NCI-H128 (cell line): Measurements from ENCODE around the gene FUNDC2.
A peak's percentile ranks its signal among the peaks of the same experiment; 100 is the strongest.
"Not testable (repeated sequence)": the region's sequence is repeated elsewhere in the genome, so short reads cannot be mapped to it uniquely, and the experiment has no call there.

ENCODE experiments used
- DNase-seq: peaks from one replicate; lab custom pipeline; 2025; ENCODE audit not compliant: unreplicated experiment; lab: John Stamatoyannopoulos, UW

Gene FUNDC2, protein sequence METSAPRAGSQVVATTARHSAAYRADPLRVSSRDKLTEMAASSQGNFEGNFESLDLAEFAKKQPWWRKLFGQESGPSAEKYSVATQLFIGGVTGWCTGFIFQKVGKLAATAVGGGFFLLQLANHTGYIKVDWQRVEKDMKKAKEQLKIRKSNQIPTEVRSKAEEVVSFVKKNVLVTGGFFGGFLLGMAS

GRCh38 chrX:155026727-155027508, at the start of gene FUNDC2:
Gene FUNDC2 (plus strand): TSS chrX:155026844. CDS start chrX:155026939, 95 bp downstream.
- DNase-seq = peak; percentile 91

GRCh38 chrX:154979629-154980028, 47.0 kb upstream of the FUNDC2 start:
- no peak for DNase-seq

GRCh38 chrX:154980330-154981115, 46.1 kb upstream of the FUNDC2 start:
- peak; percentile 63 for DNase-seq

GRCh38 chrX:154981116-154981411, 45.6 kb upstream of the FUNDC2 start:
- no peak for DNase-seq

- DNase-seq = no peak
Measured at GRCh38 chrX:154986826-154987575, 39.6 kb upstream of the FUNDC2 start.

DNA sequence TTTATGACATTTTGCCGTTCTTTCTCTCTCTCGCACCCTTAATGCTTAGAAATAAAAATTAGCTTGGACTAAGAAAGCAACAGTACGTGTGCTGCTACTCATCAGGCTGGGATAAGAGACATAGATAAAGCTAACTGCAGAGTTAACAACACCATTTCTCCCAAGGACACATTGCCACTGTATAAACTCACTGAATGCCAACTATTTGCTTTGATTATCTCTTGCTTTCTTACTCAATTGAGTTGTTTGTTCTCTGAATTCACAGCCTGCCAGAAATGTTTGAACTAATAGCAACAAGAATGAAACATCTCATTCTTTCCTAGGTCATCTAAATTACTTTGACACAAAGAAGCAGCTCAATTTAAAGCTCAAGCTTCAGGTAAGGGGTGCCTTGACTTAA, 38.7 kb upstream of the FUNDC2 start:
- no peak for DNase-seq

DNA sequence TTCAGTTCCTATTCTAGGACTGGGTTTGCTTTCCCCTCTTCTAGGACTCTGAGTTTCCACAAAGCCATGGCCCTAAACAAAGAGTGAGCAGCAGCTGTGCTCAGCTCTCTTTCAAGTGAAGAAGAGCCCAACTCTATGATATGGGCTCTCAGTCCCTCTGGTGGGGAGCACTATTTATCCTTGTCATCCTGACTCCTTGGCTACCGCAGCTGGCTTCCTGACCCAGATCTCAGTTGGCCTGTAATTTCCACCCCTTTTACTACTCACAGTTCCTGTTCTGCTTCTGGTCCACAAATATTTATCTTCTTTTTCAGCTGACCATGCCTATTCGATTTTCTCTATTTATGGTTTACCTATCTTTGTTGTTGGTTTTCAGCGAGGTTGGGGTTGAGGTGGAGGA, 37.9 kb upstream of the FUNDC2 start:
- DNase-seq = no peak

DNA sequence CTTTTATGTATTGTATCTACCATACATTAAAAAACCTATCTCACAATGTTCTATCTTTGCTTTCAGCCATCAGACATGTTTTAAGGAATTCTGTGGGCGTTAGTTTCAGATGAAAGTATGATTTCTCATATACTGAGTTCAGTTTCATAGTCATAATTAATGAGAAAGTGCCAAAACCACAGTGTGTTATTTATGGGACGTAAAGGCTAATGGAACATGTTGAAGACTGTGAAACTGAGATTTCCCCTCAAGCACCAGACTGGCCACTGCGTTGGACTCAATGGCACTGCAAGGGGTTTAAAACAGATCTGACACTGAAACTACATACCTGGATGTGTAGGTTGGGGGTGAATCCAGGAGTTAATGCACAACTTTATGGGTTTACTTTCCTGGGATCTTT, 36.1 kb upstream of the FUNDC2 start:
- no peak for DNase-seq

GRCh38 chrX:154991039-154991438, 35.6 kb upstream of the FUNDC2 start:
- DNase-seq = no peak

DNA sequence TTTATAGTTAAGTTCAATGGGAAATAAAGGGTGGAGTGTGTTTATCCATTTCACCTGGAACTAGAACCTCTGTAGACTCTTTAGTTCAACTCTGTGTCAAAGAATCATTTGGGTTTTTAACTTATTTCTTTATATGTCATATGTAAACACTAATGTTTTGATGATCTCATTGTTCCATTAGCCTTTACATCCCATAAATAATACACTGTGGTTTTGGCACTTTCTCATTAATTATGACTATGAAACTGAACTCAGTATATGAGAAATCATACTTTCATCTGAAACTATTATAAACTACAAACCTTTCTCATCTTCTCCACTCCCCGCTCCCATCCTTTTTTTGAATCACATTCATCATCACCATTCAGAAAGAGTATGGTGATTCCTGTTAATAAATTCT, 35.2 kb upstream of the FUNDC2 start:
- DNase-seq = no peak

- no peak for DNase-seq
Measured at GRCh38 chrX:154998204-154998880, 28.3 kb upstream of the FUNDC2 start.

DNA sequence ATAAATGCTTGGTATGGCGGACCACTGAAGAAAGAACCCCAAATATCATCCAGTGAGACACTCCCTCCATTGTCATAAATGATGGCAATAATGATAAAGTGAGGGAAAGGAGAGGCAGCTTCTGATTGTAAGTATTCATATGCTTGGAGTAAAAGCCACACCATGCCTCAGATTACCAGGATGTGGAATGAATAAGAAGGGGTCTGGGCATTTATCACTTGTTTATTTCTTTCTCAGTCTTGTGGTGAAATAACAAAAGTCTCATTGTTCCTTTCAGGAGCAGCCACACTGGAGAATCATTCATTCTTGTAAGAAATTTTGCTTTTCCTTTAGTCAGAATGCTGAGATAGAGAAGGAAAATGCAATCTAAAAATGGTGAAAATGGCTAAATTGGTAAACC, 25.8 kb upstream of the FUNDC2 start:
- no peak for DNase-seq

- DNase-seq = no peak
Measured at GRCh38 chrX:155001873-155002272, 24.8 kb upstream of the FUNDC2 start.

DNA sequence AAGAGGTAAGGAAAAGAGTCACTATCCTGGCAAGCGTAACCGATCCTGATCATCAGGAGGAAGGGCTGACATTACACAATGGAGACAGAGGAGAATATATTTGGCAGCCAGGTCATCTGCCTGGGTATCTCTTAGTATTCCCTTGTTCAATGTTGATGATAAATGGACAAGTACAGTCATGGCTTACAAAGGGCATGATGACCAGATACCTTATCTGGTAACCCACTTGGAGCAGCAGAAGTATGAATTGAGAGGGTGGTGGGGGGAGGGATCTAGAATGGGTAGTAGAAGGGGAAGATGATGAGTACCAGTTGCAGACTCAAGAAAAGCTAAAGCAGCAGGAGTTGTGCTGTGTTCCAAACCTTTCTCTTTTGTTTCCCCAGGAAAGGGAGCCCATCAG, 21.5 kb upstream of the FUNDC2 start:
- DNase-seq = no peak

DNA sequence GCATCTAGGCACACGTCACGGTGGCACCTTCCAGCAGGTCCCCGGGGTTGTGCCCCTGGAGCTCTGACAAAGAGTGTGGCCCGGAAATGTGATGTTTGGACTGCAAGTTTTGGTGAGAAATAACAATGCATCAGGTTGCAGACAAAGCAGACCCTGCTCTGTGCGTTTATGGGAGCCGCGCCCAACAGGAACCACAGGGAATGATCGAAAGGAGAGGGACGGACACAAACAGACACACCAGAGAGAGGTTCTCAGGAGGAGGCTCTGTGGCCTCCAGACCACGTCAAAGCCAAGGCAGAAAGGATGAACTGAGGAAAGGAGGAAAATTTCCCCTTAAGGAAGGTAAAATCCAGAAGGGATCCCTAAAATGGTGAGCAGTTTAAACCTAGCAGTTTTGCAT, 20.3 kb upstream of the FUNDC2 start:
- DNase-seq = not testable (repeated sequence)

- DNase-seq = not testable (repeated sequence)
Measured at GRCh38 chrX:155006913-155007671, 19.6 kb upstream of the FUNDC2 start.

DNA sequence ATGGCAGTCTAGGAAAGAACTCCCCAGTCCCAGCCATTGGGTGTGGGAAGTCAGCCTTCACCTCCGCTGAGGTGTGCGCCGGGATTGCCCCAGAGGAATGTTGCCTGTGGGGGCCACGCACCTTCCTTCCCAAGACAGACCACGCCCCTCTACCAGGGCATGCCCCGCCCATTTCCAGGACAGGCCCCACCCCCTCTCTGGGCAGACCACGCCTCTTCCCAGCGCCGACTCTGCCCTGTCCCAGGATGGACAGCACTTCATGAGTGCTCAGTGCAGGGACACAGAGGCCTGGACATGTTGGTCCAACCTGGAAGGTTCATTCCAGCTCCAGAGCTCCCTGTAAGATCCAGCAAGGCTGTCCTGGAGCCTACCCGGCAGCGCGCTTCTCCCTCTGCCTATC, 18.1 kb upstream of the FUNDC2 start:
- not testable (repeated sequence) for DNase-seq

GRCh38 chrX:155009994-155010472, 16.6 kb upstream of the FUNDC2 start:
- no peak for DNase-seq

- DNase-seq = no peak
Measured at GRCh38 chrX:155020591-155020990, 6.1 kb upstream of the FUNDC2 start.

GRCh38 chrX:155022585-155022984, 4.1 kb upstream of the FUNDC2 start, which contains the start of gene F8:
Gene F8 (minus strand): TSS chrX:155022723. CDS start chrX:155022552, 171 bp downstream.
- no peak for DNase-seq
